A549 treated with AZD9567 at 1 μM for 4 hours (cell line): ENCODE measurements around the gene CTAGE6. TPM values are rescaled to one million over a fixed set of nuclear protein-coding genes. Genes with fewer than 3 reads are reported as not detected.

Source experiments
- total RNA-seq: library from RNA; stranded (reverse); fragments of 200-300 nt; extraction: Qiagen RNA extraction; gene quantifications from 5 replicates; pipeline ENCODE4 v1.2.3, GENCODE V29; 2022; ENCODE audit not compliant: insufficient read depth

The CTAGE6 gene, protein sequence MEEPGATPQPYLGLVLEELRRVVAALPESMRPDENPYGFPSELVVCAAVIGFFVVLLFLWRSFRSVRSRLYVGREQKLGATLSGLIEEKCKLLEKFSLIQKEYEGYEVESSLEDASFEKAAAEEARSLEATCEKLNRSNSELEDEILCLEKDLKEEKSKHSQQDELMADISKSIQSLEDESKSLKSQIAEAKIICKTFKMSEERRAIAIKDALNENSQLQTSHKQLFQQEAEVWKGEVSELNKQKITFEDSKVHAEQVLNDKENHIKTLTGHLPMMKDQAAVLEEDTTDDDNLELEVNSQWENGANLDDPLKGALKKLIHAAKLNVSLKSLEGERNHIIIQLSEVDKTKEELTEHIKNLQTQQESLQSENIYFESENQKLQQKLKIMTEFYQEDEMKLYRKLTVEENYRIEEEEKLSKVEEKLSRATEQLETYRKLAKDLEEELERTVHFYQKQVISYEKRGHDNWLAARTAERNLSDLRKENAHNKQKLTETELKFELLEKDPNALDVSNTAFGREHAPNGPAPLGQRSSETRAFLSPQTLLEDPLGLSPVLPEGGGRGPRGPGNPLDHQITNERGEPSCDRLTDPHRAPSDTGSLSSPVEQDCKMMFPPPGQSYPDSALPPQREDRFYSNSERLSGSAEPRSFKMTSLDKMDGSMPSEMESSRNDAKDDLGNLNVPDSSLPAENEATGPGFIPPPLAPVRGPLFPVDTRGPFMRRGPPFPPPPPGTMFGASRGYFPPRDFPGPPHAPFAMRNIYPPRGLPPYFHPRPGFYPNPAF
- not detected in 5 replicates for total RNA-seq

DNA sequence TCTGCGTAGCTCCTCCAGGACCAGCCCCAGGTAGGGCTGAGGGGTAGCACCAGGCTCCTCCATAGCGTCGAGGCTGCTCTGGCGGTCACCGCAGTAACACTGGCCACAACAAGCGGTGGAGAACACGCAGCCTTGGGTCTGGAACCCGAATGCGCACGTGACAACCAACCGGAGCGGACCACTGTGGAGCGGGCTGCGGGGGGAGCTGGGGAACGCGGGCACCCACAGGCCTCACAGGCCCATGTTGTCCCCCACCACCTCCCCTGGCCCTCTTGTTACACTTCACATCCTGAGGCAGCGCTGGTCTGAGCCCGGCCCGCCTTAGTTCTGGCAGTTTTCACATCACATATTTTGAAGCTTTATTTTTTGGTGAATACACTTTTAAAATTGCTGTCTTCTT lies at the start of gene CTAGE6:
Gene CTAGE6, minus strand, starts transcription at position 101 of the 400 bp plus-strand sequence. Its CDS starts 38 bp downstream, at position 63.

Other genes starting within 250 kb of the CTAGE6 start
- not detected in 5 replicates for gene CTAGE15, start 185.9 kb downstream of the CTAGE6 start, total RNA-seq
- 0.62 to 0.99 TPM (median 0.89 TPM) in 5 replicates for gene TCAF2, start 136.7 kb downstream of the CTAGE6 start, total RNA-seq
- gene TCAF1, start 144.5 kb upstream of the CTAGE6 start, total RNA-seq = 16.8 to 24.3 TPM (median 21.4 TPM) in 5 replicates
- gene OR2F2, start 177.5 kb upstream of the CTAGE6 start, total RNA-seq = not detected in 5 replicates
- gene OR2F1, start 197.1 kb upstream of the CTAGE6 start, total RNA-seq = not detected in 5 replicates
- not detected in 5 replicates for gene OR6B1, start 242.6 kb upstream of the CTAGE6 start, total RNA-seq